HEK293 (cell line): ENCODE measurements around the gene KLK10.

Experiments
- SP2 ChIP-seq: fragments of 450-650 bp; formaldehyde crosslinking; IDR thresholded peaks from 2 replicates; pipeline ENCODE4 v1.5.1; 2016; ENCODE audit warnings: missing biosample characterization, missing genetic modification characterization
- ZNF423 ChIP-seq: fragments of 450-650 bp; formaldehyde crosslinking; IDR thresholded peaks from 2 replicates; pipeline ENCODE4 v1.5.1; 2016; ENCODE audit warnings: missing biosample characterization, missing genetic modification characterization
- ZNF660 ChIP-seq: fragments of 450-650 bp; IDR thresholded peaks from 2 replicates; pipeline ENCODE4 v1.5.1; 2018; ENCODE audit warnings: missing biosample characterization, mild to moderate bottlenecking, missing genetic modification characterization
- TF ChIP-seq, protein P1 (sequence below): fragments of 450-650 bp; formaldehyde crosslinking; IDR thresholded peaks from 2 replicates; pipeline ENCODE4 v1.5.1; 2016; ENCODE audit warnings: missing biosample characterization, missing genetic modification characterization
- TF ChIP-seq, protein P2 (sequence below): fragments of 450-650 bp; formaldehyde crosslinking; IDR thresholded peaks from 2 replicates; pipeline ENCODE4 v1.5.1; 2016; ENCODE audit warnings: missing biosample characterization, missing genetic modification characterization

Gene KLK10

DNA sequence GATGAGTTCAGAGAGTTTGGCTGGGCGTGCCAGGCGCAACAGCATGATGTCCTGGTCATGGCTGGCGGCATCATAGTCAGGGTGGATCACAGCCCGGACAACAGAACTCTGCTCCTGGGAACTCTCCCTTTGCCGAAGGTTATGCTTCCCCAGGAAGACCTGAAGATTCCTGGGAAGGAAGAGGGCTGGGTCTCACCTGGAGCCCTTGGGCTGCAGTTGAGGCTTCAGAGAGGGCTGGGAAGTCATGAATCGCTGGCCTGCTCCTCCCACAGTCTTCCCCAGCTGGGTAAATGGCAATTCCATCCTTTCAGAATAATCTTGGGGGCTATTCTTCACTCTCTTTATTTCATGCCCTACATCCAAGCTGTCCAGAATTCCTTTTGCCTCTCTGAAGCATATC is 56.1 kb downstream of the KLK10 start (continued):
- TF ChIP-seq, protein P1, sequence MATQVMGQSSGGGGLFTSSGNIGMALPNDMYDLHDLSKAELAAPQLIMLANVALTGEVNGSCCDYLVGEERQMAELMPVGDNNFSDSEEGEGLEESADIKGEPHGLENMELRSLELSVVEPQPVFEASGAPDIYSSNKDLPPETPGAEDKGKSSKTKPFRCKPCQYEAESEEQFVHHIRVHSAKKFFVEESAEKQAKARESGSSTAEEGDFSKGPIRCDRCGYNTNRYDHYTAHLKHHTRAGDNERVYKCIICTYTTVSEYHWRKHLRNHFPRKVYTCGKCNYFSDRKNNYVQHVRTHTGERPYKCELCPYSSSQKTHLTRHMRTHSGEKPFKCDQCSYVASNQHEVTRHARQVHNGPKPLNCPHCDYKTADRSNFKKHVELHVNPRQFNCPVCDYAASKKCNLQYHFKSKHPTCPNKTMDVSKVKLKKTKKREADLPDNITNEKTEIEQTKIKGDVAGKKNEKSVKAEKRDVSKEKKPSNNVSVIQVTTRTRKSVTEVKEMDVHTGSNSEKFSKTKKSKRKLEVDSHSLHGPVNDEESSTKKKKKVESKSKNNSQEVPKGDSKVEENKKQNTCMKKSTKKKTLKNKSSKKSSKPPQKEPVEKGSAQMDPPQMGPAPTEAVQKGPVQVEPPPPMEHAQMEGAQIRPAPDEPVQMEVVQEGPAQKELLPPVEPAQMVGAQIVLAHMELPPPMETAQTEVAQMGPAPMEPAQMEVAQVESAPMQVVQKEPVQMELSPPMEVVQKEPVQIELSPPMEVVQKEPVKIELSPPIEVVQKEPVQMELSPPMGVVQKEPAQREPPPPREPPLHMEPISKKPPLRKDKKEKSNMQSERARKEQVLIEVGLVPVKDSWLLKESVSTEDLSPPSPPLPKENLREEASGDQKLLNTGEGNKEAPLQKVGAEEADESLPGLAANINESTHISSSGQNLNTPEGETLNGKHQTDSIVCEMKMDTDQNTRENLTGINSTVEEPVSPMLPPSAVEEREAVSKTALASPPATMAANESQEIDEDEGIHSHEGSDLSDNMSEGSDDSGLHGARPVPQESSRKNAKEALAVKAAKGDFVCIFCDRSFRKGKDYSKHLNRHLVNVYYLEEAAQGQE = no peak
- TF ChIP-seq, protein P2, sequence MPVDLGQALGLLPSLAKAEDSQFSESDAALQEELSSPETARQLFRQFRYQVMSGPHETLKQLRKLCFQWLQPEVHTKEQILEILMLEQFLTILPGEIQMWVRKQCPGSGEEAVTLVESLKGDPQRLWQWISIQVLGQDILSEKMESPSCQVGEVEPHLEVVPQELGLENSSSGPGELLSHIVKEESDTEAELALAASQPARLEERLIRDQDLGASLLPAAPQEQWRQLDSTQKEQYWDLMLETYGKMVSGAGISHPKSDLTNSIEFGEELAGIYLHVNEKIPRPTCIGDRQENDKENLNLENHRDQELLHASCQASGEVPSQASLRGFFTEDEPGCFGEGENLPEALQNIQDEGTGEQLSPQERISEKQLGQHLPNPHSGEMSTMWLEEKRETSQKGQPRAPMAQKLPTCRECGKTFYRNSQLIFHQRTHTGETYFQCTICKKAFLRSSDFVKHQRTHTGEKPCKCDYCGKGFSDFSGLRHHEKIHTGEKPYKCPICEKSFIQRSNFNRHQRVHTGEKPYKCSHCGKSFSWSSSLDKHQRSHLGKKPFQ (tag by site-specific recombination) = no peak
- TF ChIP-seq ZNF423 (tag by site-specific recombination) (no peak), ZNF660 (tag by site-specific recombination) (no peak), SP2 (tag by site-specific recombination) (no peak)
